LoVo (cell line): Measurements from ENCODE around the gene ASB18.
"Not testable (repeated sequence)": the region's sequence is repeated elsewhere in the genome, so short reads cannot be mapped to it uniquely, and the experiment has no call there.

Experiments used
- DNase-seq: peaks from one replicate; pipeline ENCODE4 v3.0.0-alpha.2; 2016; ENCODE audit warnings: low spot score

The ASB18 gene, protein sequence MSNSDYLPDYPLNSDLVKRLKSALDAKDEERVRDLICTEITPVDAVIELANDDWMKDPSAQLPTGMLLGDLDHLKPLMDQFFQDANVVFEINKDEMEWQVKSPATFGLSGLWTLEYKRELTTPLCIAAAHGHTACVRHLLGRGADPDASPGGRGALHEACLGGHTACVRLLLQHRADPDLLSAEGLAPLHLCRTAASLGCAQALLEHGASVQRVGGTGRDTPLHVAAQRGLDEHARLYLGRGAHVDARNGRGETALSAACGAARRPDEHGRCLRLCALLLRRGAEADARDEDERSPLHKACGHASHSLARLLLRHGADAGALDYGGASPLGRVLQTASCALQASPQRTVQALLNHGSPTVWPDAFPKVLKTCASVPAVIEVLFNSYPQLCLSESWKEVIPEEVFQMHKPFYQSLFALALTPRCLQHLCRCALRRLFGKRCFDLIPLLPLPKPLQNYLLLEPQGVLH

GRCh38 chr2:236264256-236264655, at the start of gene ASB18:
Gene ASB18, minus strand, starts transcription at chr2:236264406. Its CDS starts 61 bp downstream, at chr2:236264345.
- DNase-seq: no peak

DNA sequence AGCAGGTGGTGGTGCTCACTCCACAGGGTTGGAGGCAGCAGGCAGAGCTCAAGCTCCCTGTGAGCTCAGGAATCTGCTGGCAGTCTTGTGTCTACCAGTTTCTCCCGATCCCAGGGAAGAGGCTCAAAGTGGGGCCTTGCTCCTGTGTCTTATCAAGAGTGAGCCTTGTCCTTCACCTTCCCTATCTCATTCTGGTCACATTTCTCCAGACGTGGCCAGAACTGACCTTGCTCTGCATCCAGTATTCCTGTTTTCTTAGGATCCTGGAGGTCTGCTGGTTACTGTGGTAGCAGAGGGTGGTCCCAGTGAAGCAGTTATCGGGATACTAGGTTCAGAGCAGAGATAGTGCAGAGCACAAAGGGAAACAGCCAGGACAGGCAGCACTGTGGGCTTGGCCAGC, 47.1 kb upstream of the ASB18 start:
- DNase-seq: no peak

DNA sequence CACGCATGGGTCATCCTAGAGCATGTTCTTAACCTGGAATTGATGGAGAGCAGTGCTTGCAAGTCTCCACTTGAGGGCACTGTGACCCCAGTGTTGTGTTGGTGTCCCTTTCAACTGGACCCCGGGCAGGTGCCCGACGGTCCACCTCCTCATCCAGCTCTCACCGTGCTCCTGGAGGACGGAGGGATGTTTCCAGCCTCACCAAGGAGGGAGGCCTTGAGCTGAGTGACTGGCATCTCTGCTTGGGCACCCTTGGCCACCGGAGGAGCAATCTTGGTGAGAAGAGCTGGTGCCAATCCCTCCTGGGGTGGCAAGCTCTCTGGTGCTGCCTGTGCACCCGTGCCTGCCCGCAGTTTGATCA, 45.4 kb upstream of the ASB18 start:
- no peak for DNase-seq

DNA sequence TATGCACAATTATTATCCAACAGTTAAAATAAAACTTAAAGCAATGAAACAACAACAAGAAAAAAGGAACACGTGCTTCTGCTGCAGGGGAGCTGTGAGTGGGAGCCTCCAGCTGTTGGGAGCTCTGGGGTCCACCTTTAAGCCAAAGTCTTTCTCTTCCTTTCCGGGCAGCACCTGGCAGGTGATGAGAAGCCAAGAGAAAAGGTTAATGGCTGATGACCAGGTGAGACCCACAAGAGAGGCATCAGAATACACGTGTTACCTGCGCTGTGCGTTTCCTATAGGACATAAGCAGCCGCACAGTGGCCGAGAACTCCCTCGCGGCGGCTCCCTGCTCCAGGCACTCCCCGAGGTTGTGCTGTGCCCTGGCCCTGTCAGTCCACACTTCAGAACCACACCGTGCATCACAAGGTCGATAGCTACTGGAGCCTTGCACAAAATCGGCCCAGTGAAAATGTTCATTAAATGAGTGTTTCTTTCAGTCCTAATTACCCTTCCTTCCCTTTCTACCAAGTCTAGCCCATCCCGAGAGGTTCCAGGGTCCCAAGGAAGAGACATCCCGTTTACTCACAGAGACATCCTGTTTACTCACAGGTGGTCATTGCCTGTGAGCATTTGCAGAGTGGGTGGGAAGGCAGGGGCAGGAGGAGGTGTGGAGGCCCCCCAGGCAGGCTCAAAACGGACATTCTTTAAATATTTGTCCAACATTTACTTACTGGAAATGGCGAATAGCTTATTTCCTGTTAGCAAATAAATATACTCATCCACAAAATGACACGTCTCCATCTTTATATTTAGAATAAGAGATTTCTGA, 44.9 kb upstream of the ASB18 start:
- no peak for DNase-seq

GRCh38 chr2:236307641-236308040, 43.4 kb upstream of the ASB18 start:
- no peak for DNase-seq

GRCh38 chr2:236306825-236307540, 42.8 kb upstream of the ASB18 start:
- no peak for DNase-seq

DNA sequence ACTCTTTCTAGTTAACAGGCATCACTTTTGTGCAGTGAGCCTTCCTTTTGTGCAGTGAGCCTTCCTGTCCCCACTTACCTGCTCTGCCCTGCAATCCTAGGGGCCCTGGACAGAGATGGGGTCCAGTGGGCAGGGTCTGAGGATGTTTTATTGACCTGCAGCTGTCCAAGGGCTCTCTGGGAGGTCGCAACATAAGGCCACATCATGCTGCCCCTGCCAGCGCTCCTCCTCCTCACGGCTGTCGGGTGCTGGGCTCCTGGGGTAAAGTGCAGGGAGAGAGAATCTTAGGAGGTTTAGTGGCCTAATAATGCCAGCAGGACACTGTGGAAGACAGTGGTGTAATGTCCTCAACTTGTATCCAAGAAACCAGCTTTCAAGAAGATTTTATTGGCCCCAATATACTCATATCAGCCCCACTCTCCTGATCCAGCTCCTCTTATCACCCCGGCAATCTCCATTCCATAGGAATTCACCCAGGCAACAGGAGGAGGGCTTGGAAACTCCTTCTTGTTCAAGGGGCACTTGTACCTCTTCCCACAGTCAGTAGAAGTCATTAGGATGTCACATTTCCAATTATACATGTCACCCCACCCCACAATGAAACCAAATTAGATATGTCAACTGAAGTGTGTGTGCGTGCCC, 41.9 kb upstream of the ASB18 start:
- DNase-seq: no peak

GRCh38 chr2:236305531-236305930, 41.3 kb upstream of the ASB18 start:
- DNase-seq: no peak

DNA sequence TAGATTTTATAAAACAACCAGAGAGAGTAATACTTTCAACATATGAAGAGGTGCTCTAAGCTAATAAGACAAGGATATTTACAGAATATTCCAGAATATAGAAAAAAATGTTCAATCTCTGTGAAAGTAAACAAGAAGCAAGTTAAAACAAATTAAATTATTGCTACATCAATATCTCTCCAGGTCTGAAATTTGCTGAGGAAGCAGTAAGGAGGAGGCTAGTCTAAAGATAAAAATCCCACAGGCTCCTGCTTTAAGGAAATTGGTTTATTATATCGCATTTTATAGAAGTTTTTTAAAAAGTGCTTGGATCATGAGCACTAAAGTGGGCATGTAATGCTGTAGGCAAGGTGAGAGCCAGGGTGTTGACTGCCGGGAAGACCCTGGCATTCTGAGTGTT, 39.7 kb upstream of the ASB18 start:
- DNase-seq: no peak

GRCh38 chr2:236302555-236302954, 38.3 kb upstream of the ASB18 start:
- no peak for DNase-seq

GRCh38 chr2:236298924-236299475, 34.8 kb upstream of the ASB18 start:
- no peak for DNase-seq

DNA sequence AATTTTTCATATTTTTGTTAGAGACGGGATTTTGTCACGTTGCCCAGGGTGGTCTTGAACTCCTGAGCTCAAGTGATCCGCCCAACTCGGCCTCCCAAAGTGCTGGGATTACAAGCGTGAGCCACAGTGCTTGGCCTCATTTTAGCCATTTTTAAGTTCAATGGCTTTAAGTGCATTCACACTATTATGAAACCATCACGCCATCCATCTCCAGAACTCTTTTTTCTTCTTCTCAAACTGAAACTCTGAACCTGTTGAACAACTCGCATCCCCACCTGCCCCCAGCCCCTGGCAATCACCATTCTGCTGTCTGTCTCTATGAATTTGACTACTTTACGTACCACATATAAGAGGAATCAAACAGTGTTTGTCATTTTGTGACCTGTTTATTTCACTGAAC, 31.3 kb upstream of the ASB18 start:
- DNase-seq: no peak

DNA sequence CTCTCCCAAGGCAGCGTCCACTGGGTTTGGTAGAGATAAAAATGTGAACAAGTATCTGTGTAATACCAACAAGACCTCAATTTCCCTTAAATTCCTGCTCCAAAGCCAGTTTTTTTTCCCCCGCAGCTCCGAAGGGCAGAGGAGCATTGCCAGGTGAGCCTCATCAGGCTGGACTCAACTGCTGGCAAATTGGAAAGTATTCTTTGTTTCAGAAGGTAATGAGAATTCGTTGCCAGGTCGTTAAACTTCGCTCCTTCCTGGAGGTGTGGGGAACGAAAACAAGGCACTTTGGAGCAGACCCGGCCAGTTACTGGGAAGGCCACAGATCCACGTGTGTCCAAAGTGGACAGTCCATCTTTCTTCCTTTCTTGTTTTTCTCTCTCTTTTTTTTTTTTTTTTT, 30.4 kb upstream of the ASB18 start:
- no peak for DNase-seq

- no peak for DNase-seq
Measured at GRCh38 chr2:236293241-236293810, 29.1 kb upstream of the ASB18 start.

DNA sequence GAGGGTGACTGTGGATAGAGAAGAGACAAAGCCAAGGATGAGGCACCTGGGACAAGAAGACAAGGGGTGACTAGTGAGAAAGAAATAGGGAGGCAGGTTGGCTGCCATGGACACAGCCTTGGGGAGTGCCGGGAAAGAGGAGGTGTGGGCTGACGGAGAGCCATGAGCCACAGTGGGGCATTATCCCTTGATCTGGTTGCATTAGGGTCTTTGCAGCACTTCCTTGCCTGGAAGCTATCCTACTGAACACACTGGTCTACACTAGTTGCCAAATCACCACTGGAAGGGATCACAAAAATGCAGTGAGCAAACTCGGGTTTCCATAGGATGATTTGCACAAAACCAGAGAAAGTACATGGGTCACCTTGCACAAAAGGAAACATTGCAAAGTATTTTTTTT, 27.7 kb upstream of the ASB18 start:
- DNase-seq: no peak

DNA sequence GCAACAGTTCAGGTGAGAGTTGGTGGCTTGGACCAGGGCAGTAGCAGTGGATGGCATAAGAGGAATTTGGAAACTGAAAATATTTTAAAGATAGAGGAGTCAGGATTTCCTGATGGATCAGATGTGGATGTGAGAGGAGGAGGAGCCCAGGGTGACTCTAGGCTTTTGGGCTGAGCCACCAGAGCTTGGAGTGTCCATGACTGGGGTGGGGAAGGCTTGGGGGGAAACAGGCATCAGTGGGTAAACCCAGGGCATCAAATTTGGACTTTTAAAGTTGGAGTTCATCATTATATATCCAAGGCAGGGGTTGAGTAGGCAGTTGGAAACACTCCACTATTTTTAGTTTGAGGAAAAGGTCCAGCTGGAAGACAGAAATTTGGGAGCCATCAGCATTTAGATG, 27.3 kb upstream of the ASB18 start:
- no peak for DNase-seq

DNA sequence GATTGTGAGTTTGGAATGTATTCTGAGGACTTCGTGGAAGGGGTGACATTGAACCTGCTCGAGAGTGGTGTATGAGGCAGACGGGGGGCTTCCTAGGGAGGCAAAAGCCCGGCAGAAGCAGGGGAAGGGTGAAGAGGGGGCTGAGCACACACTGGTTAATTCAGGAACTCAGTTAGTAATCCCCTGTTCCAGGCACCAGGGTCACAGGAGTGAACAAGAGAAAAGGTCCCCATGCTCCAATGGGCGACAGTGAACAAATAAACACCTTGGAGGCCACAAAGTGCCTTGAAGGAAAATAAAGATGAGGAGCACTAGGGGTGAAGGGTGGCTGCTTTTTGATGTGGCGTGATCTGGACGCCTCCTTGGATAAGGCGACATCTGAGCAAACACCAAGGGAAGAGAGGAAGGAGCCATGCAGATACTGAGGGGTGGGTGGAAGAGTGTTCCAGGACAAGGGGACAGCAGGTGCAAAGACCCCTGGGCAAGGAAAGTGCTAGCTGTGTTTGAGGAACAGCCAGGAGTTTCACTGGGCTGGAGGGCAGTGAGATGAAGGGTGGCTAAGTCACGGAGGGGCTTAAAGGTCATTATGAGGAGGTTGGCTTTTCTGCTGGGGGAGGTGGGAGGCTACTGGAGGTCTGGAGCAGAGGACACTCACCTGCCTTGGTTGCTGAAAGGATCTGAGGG, 26.7 kb upstream of the ASB18 start:
- no peak for DNase-seq

GRCh38 chr2:236289766-236290462, 25.7 kb upstream of the ASB18 start:
- DNase-seq: no peak

DNA sequence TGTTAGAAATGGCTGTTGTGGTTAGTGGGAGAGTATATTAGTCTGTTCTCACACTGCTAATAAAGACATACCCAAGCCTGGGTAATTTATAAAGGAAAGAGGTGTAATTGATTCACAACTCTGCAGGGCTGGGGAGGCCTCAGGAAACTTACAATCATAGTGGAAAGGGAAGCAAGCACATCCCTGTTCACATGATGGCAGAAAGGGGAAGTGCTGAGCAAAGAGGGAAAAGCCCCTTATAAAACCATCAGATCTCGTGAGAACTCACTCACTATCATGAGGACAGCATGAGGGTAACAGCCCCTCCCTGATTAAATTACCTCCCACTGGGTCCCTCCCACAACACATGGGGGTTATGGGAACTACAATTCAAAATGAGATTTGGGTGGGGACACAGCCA, 24.2 kb upstream of the ASB18 start:
- DNase-seq: not testable (repeated sequence)

- no peak for DNase-seq
Measured at GRCh38 chr2:236287656-236288055, 23.4 kb upstream of the ASB18 start.
